ENCODE measurements around the gene ICAM5. TPM values are rescaled to one million over a fixed set of nuclear protein-coding genes. Genes with fewer than 3 reads are reported as not detected.

ICAM5 gene
- total and polyA plus RNA-seq, 9 of the 15 experiments (the other 6 are each of a cell fraction or from before 2014, with no cell fraction given): 0.10 to 114 (median 13.7) TPM

GRCh38 chr19:10270180-10270615, 19.6 kb upstream of the ICAM5 start (continued):
- TF ChIP-seq ZBTB33 (CRISPR knock-in tag; IDR thresholded peaks at IDR 0.05) (peak; percentile 39; the same call in 1 of the 2 replicates), ERF (CRISPR knock-in tag; IDR thresholded peaks at IDR 0.05) (peak; percentile 2; the same call in 1 of the 2 replicates), ILF3 (IDR thresholded peaks at IDR 0.05; ENCODE audit: borderline replicate concordance) (no peak), RREB1 (CRISPR knock-in tag; IDR thresholded peaks at IDR 0.05) (0 out of 2 replicates have a peak, but pooled peaks have one; percentile 19), FOS (IDR thresholded peaks at IDR 0.05; ENCODE audit: extremely low read depth, insufficient read length) (no peak), MBD2 (IDR thresholded peaks at IDR 0.05; ENCODE audit: borderline replicate concordance, low read depth) (no peak), ZNF217 (CRISPR knock-in tag; IDR thresholded peaks at IDR 0.05) (no peak), USF2 (CRISPR knock-in tag; IDR thresholded peaks at IDR 0.05) (no peak), ZNF444 (CRISPR knock-in tag; IDR thresholded peaks at IDR 0.05) (no peak), PCBP2 (IDR thresholded peaks at IDR 0.05; ENCODE audit: low read depth, low read length, poor library complexity, severe bottlenecking) (no peak), SAFB (IDR thresholded peaks at IDR 0.05; ENCODE audit: borderline replicate concordance, low read depth, low read length) (peak; percentile 82; the same call in 1 of the 2 replicates), ZNF311 (CRISPR knock-in tag; IDR thresholded peaks at IDR 0.05) (no peak), TRIM25 (IDR thresholded peaks at IDR 0.05; ENCODE audit: borderline replicate concordance) (no peak), BMI1 (IDR thresholded peaks at IDR 0.05; ENCODE audit: low read length) (no peak), TAF7 (tag; IDR thresholded peaks at IDR 0.05) (0 out of 2 replicates have a peak, but pooled peaks have one; percentile 25), CREB3L1 (IDR thresholded peaks at IDR 0.05; ENCODE audit: borderline replicate concordance, low read depth) (no peak)

Data from K562 (cell line).